HS-5 (cell line): Measurements from ENCODE around the gene NR6A1.

Experiments
- DNase-seq: peaks from one replicate; pipeline ENCODE4 v3.0.0-alpha.2; 2012; ENCODE audit warnings: low read depth

NR6A1 gene

DNA sequence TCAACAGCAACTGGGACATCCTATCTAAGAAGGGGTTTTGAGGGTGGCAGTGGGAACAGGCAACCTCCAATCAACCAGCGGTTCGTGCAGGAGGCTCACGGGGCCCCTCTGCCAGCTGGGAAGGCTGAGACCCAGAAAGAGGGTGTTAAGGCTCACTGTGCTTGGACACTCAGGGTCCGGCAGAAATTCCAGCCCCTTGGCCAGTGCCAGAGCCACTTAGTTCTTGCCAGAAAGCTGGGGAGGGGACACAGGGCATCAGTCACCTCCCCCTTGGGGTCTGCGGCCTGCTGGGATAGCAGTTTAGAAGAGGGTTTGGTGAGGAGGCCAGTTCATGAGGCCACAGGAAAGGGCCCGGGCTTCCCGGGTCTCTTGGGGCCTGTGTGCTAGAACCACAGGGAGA is 300.4 kb downstream of the NR6A1 start:
- no peak for DNase-seq

DNA sequence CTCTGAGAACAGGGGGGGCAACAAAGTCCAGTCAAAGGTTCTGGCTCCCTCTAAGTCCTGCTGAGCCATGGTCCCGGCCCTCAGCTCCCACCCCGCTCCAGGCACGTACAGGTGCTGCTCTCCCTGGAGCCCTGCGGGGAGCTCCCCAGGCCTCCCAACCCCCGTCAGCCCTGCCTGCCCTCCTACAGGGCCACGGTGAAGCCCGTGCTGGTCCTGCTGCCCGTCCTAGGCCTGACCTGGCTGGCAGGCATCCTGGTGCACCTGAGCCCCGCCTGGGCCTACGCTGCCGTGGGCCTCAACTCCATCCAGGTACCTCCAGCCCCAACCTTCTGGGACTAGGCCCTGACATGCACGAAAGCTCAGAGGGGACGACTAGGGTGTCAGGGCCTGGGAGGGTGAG is 300.8 kb downstream of the NR6A1 start:
- DNase-seq: no peak

DNA sequence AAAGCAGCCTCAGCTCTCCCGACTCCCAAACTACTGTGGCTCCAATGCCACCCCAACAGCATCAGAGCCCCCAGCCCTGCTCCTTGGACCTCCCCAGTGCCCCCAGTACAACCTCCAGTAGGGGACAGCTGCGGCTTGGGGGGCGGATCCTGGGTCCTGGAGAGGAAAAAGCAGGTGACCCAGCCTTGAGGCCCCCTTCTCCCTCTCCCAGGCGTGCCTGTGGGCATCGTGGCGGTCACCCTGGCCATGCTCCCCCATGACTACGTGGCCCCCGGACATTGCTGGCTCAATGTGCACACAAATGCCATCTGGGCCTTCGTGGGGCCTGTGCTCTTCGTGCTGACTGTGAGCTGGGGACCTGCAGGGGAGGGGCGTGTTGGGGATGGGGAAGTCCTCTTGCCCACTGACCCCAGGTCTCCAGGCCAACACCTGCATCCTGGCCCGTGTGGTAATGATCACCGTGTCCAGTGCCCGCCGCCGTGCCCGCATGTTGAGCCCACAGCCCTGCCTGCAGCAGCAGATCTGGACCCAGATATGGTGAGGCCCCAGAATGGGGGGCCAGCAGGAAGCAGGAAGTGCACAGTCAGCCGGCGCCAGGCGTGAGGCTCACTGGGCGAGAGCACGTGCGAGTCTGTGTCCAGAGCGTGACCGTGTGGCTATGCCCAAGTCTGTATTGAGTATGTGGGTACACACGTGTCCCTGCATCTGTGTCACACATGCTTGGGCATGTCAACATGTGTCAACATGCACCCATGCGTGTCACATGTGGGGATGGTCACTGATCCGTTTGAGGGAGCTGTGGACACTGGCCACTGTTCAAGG is 301.9 kb downstream of the NR6A1 start:
- no peak for DNase-seq

DNA sequence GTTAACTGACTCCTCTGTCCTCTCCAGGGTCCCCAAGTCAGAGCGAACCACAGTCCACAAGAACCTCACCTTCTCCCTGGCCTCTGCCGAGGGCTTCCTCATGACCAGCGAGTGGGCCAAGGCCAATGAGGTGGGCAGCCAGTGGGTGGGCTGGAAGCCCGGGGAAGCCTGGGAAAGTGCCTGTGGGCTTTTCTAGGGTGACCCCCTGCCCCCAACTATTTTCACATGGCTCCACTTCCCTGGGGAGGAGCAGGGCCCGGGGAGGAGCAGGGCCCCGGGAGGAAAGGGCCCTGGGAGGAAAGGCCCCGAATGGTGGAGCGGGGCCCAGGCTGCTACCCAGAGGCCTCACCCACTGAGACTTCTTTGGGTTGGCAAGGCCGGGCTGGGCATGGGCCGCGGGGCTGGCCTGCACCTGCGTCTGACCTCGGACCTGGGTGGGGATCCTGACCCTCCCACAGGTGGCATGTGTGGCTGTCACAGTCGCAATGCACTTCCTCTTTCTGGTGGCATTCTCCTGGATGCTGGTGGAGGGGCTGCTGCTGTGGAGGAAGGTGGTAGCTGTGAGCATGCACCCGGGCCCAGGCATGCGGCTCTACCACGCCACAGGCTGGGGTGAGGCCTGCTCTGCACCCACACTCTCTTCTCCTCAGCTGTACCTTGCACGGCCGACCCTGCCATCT is 302.9 kb downstream of the NR6A1 start:
- no peak for DNase-seq

DNA sequence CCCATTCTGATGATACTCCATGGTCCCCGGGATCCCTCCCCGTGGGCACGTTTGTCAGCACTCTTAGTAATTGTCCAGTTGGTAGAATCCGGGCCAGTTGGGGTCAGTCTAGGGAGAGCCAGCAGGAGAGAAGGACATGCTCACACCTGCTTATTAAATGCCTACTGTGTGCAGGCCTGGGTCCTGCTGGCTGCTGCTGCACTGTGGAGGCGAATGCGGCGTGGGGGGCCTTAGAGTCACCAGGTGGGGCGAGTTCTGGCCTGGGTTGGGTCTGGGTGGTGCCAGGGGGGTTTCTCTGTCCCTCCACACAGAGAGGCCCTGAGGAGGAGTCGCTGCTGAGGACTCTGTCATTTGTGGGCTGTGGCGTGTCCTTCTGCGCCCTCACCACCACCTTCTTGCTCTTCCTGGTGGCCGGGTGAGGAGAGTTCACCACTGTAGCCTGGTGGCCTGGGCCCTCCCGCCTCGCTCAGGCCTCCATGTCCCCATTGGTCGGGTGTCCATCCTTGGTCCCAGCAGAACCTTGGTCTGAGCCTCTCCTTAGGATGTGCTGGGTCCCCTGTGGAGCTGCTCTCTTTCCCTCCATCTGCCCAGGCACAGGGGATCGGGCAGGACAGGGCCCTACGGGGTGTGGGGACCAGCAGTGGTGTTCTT is 303.6 kb downstream of the NR6A1 start:
- DNase-seq: no peak
